Activated T-cell treated with anti-CD3 and anti-CD28 coated beads, Interleukin-2, amount 50 U/mL, for 1 hour (primary cell): ENCODE results near the gene ACACA.
"Not testable (repeated sequence)": the region's sequence is repeated elsewhere in the genome, so short reads cannot be mapped to it uniquely, and the experiment has no call there.

ENCODE experiments used
- DNase-seq: peaks from one replicate; pipeline ENCODE4 v3.0.0-alpha.2; 2020

ACACA gene

GRCh38 chr17:37167756-37168155 lies 238.9 kb downstream of the ACACA start:
- no peak for DNase-seq

GRCh38 chr17:37164057-37164456 lies 242.6 kb downstream of the ACACA start:
- DNase-seq, result no peak

- no peak for DNase-seq
Observed at GRCh38 chr17:37162800-37163199, 243.8 kb downstream of the ACACA start.

GRCh38 chr17:37160944-37161343 lies 245.7 kb downstream of the ACACA start:
- DNase-seq, result no peak

- DNase-seq, result no peak
Observed at GRCh38 chr17:37158290-37158689, 248.3 kb downstream of the ACACA start.

GRCh38 chr17:37148156-37148555 lies 258.5 kb downstream of the ACACA start:
- no peak for DNase-seq

- DNase-seq, result no peak
Observed at GRCh38 chr17:37147301-37147812, 259.3 kb downstream of the ACACA start.

GRCh38 chr17:37146086-37147064 lies 260.3 kb downstream of the ACACA start:
- DNase-seq, result no peak

GRCh38 chr17:37144075-37144701 lies 262.4 kb downstream of the ACACA start:
- DNase-seq, result no peak

- DNase-seq, result not testable (repeated sequence)
Observed at GRCh38 chr17:37143558-37143957, 263.1 kb downstream of the ACACA start.

- DNase-seq, result no peak
Observed at GRCh38 chr17:37142294-37142896, 264.2 kb downstream of the ACACA start.

- DNase-seq, result no peak
Observed at GRCh38 chr17:37138571-37139120, 268.0 kb downstream of the ACACA start.

- DNase-seq, result no peak
Observed at GRCh38 chr17:37137906-37138514, 268.6 kb downstream of the ACACA start.

GRCh38 chr17:37137070-37137610 lies 269.5 kb downstream of the ACACA start:
- DNase-seq, result no peak

- no peak for DNase-seq
Observed at GRCh38 chr17:37135576-37135975, 271.1 kb downstream of the ACACA start.

GRCh38 chr17:37134050-37134449 lies 272.6 kb downstream of the ACACA start:
- no peak for DNase-seq

- DNase-seq, result no peak
Observed at GRCh38 chr17:37133136-37133535, 273.5 kb downstream of the ACACA start.

GRCh38 chr17:37131669-37132611 lies 274.7 kb downstream of the ACACA start:
- DNase-seq, result no peak

- DNase-seq, result no peak
Observed at GRCh38 chr17:37130984-37131446, 275.6 kb downstream of the ACACA start.

- no peak for DNase-seq
Observed at GRCh38 chr17:37124821-37125173, 281.8 kb downstream of the ACACA start.
